HG03558 (cell line): Measurements from ENCODE around the gene IVD.

Experiments used
- ATAC-seq: cut with Tn5 transposase; IDR thresholded peaks from one replicate; pipeline ENCODE4 v1.9.1; 2021; ENCODE audit warnings: moderate number of reproducible peaks; ENCODE audit not compliant: unreplicated experiment; ENCODE audit errors: extremely low read depth

The IVD gene

DNA sequence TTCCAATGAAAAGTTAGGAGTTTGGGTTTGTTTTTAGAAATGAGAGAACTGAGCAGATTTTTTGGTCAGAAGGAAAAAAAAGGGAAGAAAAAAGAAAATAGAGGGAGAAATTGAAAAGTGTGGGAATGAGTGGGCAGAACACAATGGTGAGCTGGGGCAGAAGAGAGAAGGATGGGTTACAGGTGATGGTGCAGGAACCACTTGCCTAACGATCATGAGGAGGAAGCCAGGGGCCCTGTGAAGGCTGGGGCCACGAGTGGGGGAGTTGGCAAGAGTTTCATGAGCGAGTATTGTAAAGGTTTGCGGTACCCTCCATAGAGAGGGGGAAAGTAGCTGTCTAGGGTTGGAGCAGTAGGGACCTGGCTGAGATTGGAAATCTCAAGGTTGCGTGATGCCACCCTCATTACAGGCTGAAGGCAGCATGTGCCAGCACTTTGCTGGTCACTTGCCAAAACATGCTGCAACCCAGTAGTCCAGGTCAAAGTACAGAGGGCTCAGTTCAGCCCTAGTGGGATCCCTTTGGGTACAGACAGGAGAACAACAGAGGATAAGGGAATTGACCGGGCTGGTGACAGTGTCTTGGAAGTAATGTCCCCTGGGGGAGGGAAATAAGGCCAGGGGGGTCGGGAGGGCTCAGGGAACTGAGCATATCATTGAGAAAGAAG, 6.6 kb downstream of the IVD start:
- no peak for ATAC-seq

DNA sequence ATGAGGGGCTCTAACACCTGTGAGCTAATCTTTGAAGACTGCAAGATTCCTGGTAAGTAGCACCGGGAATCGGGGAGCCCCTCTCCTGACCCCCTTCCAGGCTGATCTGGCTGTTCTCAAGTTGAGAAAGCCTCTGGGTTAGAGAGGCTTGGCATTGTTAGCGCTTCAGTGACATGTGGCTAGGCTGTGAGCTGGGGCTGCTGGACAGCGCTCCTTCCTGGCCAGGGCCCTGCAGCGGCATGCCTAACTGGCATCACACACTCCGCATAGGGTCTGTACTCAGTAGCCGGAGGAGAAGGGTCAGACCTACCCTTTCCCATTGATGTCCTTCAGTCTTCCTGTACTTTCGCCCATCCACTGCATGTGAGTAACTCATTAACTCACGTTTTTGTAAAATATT, 7.4 kb downstream of the IVD start:
- ATAC-seq: no peak

DNA sequence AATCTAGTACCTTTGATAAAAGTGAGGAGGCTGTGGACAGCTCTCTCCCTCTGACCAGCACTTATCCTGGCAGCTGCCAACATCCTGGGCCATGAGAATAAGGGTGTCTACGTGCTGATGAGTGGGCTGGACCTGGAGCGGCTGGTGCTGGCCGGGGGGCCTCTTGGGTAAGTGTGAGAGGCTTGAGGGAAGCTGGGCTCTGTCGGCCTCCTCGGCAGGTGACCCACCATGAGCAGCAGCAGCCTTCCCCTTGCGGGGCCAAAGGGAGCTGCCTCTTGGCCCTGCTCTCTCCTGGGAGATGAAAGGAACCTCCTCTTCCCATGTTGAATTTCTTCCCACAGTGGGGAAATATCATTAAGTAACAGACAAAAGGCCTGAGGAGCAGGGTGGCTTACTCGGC, 9.2 kb downstream of the IVD start:
- ATAC-seq: no peak

DNA sequence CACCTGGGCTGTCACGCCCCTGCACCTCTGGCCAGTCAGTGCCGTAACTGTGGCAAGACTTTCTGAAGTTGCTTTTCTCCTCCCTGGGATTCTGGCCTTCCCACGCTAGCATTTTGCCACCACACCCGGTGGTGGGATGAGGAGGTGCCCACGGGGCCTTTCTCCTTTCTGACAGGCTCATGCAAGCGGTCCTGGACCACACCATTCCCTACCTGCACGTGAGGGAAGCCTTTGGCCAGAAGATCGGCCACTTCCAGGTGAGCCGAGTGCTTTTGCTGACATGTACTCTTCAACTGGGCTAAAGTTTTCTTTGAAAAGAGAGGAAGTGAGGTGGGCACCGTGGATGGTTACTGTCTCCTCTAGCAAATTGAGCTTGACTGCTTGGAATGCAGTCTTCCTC, 9.6 kb downstream of the IVD start:
- ATAC-seq: no peak

DNA sequence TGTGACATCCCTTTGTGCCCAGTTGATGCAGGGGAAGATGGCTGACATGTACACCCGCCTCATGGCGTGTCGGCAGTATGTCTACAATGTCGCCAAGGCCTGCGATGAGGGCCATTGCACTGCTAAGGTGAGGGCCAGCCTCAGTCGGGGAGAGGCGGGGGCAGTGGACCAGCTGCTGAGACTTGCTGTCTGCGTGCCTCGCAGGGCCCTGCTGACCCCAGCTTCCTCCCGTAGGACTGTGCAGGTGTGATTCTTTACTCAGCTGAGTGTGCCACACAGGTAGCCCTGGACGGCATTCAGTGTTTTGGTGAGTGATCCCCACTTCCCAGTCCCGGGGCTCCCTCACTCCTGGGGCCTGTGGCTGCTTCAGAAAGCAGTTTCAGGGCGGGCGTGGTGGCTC, 10.5 kb downstream of the IVD start:
- ATAC-seq: no peak

DNA sequence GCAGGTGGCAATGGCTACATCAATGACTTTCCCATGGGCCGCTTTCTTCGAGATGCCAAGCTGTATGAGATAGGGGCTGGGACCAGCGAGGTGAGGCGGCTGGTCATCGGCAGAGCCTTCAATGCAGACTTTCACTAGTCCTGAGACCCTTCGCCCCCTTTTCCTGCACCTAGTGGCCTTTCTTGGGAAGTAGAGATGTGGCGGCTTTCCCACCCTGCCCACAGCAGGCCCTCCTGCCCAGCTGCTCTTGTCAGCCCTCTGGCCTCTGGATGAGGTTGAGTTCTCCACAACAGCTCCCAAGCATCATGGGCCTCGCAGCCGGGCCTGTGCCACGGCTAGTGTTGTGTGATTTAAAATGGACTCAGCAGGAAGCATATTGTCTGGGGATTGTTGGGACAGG, 12.5 kb downstream of the IVD start:
- no peak for ATAC-seq

DNA sequence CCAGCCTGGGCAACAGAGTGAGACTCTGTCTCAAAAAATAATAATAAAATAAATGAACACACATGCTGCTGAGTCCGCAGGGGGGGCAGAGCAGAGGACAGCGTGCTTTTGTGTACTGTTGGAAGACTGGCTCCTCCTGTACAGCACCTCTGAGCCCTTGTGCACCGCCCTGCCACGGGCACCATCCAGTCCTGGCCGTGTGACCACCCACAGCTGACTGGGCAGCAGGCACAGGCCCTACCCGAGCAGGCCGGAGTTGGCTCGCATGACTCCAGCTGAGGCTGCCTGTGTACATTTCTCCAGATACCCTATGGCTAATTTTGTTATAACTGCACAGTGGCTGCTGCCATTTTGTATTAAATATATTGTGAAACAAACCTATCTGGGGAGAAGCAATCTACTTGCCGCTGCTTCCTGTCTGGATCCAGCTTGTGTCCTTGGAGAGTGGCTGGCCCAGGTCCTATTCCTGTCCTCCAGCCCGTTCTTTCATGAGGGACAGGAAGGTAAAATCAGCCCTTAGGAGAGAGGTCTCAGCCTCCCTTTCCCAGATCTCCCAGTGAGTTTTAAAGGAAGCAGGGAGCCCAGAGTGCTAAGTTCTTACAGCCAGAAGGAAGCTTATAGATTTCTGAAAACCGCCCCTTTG, 14.6 kb downstream of the IVD start:
- no peak for ATAC-seq

DNA sequence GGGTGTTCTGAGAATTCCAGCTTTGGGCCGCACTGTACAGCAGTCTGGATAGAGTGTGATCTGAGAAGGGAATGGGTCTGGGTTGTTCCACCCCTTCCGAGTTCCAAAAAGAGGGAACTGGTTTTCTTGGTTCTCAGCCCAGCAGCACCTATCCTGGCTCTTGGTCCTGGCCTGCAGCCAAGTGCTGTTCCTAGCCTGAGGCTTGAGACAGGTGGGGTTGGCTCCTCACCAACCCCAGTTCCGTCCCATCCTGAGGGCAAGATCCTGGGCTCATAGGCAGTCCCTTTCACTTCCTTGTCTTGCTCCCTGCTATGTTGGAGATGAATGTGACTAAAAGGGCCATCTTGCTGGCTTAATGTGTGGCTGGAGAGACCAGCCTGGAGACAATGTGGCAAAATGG, 15.2 kb downstream of the IVD start:
- no peak for ATAC-seq

DNA sequence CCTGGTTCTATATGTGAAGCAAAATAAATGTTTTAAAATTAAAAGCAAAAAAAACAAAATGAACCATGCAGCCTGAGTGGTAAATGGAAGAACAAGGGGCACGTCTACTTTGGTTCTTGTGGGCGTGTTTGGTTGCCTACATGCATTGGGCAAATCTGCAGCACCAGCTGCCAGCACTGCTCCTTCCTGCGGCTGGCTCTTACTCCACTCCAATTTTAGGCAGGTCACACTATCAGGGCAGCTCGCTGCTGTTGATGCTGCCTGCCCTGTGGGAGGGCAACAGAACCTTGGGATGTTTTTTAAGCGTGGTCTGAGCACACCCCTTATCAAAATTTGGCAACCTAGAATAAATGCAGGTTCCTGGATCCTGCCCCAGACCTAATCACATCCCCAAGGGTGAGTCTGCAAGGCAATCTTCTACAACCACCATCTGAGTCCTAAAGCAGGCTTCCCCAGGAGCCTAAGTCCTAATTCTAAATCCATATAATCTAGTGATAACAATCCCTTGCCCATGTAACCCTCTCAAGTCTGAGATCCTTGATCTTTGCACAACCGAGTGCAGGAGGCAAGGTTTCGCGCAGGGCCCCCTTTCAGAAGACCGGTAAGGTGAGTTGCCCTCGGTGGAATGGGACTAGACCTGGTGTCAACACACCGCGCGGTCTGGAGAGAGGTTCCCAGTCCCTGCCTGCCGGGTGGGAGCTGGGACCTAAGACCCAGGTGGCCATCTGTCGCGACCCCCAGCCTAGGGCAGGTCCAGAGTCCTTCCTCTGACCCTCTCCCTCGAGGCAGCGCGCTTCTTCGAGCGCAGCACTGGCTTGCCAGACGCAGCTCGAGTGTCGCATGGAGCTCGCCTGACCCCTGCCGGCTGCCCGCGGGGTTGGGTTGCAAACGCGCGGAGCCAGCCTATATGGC, 15.9 kb downstream of the IVD start:
- ATAC-seq: no peak

DNA sequence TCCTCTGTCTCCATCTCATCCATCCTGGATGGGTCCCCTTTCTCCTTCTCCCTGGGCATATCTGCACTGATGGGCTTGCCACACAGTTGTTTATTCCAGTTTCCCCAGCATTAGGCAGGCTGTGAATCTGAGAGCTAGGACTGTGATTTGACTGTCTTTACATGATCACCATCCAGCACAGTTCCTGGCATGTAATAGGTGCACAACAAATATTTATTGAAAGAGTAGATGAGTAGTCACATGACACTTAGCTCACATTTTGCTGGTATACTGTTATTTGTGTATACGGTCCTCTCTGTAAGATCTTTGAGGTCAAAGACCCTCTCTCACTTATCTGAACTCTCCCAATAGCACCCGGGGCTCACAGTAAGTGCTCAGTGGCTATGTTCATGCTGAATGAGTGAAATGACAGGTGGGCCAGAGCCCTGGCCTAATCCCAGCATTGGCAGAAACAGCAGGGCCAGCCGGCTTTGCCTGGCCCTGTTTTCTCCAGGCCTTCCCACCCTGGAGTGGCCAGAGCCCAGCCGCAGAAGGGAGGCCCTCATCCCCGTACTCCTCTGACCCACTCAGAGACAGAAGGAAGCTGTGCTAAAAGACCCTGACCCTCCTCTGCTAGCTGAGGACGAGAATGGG, 19.0 kb downstream of the IVD start:
- no peak for ATAC-seq

DNA sequence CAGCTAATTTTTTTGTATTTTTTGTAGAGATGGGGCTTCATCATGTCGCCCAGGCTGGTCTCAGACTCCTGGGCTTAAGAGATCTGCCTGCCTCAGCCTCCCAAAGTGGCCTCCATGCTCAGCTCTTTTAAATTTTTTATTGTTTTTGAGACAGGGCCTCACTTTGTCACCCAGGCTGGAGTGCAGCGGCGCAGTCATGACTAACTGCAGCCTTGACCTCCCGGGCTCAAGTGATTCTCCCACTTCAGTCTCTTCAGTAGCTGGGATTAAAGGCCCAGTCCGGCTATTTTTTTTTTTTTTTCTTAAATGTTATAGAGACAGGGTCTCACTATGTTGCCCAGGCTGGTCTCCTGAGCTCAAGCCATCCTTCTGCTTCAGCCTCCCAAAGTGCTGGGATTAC, 20.1 kb downstream of the IVD start:
- ATAC-seq: no peak

DNA sequence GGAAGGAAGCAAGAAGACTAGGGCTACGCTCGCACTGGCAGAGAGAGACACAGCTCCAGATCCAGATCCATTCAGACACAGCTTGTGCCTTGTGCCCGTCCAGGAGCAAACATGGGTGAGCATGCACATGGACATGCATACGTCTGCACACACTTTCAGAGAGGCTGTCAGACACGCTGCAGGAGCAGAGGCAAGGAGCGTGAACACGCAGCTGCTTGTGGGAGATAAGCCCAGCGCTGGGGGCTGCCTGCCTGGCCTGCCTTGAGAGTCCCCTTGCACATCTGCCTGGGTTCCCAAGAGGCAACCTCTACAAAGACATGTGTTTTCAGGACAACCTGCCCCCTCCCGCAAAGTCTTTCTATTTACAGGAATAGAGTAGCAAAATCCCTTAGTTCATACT, 21.6 kb downstream of the IVD start:
- ATAC-seq: no peak

DNA sequence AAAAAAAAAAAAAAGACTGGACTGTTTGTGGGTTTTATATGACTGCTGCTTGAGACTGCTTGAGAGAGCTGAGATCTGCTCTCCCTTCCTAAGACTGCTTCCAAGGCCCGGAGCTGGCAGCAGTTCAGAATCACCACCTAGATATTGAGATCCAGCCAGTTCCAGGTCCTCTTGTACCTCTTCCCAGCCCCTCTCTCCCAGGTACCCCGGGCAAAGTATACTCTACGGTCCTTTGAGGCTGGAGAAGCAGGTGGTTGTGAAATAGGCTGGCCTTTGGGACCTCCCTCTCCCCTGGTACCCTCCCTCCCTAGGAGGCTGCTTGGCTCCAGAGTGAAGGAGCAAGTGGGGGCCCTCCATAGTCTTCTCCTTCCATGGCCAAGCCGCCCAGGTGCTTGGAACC, 22.6 kb downstream of the IVD start:
- no peak for ATAC-seq

DNA sequence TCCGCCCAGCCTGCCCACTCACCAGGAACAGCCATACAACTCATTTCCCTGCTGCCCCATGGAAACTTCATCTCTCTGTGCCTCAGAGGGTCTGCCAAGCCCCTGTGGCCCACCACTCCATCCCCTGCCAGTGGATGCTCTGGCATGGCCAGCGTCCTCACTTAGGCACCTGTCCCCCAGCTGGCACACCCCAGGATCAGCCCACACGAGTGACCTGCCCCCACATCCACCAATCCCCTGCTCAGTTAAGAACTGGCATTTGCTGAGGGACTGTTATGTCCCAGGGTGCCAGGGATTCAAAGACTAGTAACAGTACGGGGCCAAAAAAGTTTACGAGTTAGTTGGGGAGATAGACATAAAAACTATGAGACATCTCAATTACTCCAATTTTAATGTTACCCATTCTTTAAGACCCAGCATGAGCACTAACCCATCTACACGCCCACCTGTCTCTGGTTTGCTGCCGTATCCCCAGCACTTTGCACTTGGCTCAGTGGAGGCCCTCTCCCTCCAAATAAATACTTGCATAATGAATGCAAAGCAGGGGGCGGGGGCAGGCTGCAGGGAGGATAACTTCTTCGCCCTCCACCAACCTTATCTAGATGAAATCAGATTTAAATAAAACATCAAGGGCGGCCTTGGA, 23.6 kb downstream of the IVD start:
- no peak for ATAC-seq

DNA sequence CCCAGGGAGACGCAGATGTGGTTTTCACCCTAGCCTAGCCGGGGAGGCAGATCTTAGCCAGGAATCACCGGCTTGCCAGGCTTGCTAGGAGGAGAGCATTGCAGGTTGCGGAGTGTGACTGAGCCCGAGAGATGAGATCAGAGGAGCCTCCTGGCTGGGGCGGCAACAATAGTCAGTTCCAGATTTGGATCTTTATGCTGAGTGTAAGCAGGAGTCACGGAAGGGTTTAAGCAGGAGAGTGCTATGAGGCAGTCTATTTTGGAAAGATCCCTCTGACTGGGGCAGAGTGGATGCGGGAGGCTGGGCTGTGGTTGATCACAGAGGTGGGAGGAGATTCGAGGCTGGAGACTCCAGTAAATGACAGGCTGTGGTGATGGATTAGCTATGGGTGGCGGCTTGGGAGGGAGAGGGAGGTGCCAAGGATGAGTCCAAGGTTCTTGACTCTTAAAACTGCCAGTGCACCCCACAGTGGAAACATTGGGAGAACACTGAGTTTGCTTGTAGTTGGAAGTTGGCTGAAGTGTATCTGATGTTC, 24.7 kb downstream of the IVD start:
- ATAC-seq: no peak

DNA sequence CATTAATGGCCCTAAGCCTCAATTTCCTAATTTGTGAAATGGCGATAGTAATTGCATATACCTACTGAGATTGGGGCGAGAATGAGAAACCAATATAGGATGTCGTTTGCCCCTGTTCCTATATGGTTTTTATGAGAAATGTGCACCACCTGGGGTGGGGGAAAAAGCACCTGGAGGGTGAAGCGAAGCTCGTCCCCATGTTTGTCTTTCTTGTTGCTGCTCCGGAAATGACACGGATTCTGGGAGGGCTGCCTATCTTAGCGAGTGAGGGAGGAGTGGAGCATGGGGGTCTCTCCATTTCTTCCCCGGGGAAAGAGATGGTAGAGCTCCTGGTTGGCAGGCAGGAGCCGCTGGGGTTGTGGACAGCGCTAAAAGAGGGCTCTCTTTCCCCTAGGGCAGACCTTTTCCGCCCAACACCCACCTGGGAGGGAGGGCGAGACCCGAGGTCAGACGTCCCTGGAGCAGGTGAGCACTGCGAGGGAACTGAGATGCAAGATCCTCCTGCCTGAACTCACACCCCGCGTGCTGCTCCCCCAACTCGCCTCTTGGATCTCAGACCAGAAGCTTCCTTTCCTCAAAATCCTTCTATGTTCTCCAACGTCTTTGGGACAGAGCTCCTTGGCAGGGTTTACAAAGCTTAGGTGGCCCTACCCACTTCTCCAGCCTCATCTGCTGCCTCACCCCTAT, 29.6 kb downstream of the IVD start:
- no peak for ATAC-seq

DNA sequence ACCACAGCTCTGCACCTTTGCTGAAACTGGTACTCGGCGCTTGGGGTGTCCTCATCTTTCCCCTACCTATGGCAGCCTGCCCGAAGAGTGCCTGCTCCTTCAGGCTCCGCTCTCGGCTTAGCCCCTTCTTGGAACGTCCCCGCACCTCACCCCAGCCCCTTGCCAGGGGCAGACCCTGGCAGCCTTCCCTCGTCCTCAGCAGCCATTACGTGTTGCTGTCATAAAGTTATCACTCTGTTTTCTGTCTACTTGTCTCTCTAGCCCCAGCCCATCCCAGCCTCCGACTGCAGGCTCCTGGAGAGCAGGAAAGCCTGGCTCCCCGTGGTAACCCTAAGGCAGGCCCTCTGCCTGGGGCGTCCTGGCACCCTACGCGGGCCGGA, 30.1 kb downstream of the IVD start:
- no peak for ATAC-seq

DNA sequence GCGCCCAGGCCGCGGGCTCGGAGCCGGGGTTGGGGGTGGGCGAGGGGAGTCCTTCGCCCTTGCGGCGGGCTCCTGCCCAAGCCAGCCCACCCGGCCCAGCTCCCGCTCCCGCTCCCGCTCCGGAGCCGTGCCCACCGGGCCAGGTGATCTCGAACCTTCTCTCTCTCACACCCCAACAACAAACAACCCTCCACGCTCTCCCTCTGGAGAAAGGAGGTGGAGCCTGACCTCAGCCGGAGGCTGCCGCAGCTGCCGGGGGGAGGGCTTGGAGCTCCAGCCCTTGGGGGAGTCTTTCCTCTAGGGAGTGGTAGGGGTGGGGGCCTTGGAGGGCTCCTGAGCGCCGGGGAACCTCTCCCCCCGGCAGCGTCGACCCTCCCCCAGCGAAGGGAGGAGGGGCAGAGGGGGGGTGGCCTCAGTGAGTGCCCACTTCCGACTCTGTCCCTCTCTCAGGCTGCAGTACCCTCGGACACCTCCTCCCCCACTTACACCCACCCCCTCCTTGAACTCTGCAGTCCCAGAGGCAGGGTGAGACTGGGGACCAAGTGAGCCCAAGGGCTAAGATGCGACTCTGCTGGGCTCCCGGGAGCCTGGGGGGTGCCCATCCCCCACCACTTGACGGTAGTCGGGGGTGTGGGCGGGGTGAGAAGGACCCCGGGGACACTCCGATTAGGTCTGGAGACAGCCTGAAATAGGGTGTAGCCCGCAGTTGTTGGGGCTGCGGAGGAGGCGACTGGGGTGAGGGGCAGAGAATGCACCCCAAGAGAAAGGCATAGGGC, 30.7 kb downstream of the IVD start:
- no peak for ATAC-seq
